Hepatocyte (in vitro differentiated cells): ENCODE results near the gene P2RY14. TPM values are rescaled to one million over a fixed set of nuclear protein-coding genes. Genes with fewer than 3 reads are reported as not detected.
A peak's percentile ranks its signal among the peaks of the same experiment; 100 is the strongest.

Source experiments
- DNase-seq: peaks from one replicate; pipeline ENCODE4 v3.0.0-alpha.2; 2016; ENCODE audit warnings: low spot score
- H2AFZ ChIP-seq: fragments of 200-600 bp; sonication (generic); 2 replicates; pipeline ENCODE4 v1.6.0; 2016; ENCODE audit warnings: antibody characterized with exemption, mild to moderate bottlenecking
- H3K27ac ChIP-seq: fragments of 200-600 bp; sonication (generic); 2 replicates; pipeline ENCODE4 v1.5.1; 2016; ENCODE audit warnings: mild to moderate bottlenecking
- H3K27me3 ChIP-seq: fragments of 200-600 bp; sonication (generic); 2 replicates; pipeline ENCODE4 v1.6.1; 2016
- H3K36me3 ChIP-seq: fragments of 200-600 bp; sonication (generic); replicated peaks from 2 replicates; pipeline ENCODE4 v1.5.1; 2016; ENCODE audit warnings: low read depth; ENCODE audit not compliant: insufficient read depth
- H3K4me1 ChIP-seq: fragments of 200-600 bp; sonication (generic); 2 replicates; pipeline ENCODE4 v1.5.1; 2016; ENCODE audit warnings: mild to moderate bottlenecking, moderate library complexity; ENCODE audit not compliant: insufficient read depth
- H3K4me2 ChIP-seq: fragments of 200-600 bp; sonication (generic); 2 replicates; pipeline ENCODE4 v1.6.0; 2016
- H3K4me3 ChIP-seq: fragments of 200-600 bp; sonication (generic); 2 replicates; pipeline ENCODE4 v1.5.1; 2016; ENCODE audit warnings: mild to moderate bottlenecking
- H3K79me2 ChIP-seq: fragments of 200-600 bp; sonication (generic); 2 replicates; pipeline ENCODE4 v1.6.0; 2017; ENCODE audit warnings: mild to moderate bottlenecking
- H3K9me2 ChIP-seq: fragments of 200-600 bp; sonication (generic); replicated peaks from 2 replicates; pipeline ENCODE4 v1.6.0; 2017; ENCODE audit warnings: mild to moderate bottlenecking; ENCODE audit not compliant: insufficient read depth
- H3K9me3 ChIP-seq: fragments of 200-600 bp; sonication (generic); 2 replicates; pipeline ENCODE4 v1.5.1; 2016; ENCODE audit warnings: low read depth, mild to moderate bottlenecking
- H4K20me1 ChIP-seq: fragments of 200-600 bp; sonication (generic); 2 replicates; pipeline ENCODE4 v1.6.0; 2016; ENCODE audit warnings: mild to moderate bottlenecking; ENCODE audit not compliant: insufficient read depth, poor library complexity, severe bottlenecking
- EZH2 ChIP-seq: fragments of 200-600 bp; sonication (generic); IDR thresholded peaks from 2 replicates; pipeline ENCODE4 v1.6.1; 2016; ENCODE audit warnings: antibody characterized with exemption, mild to moderate bottlenecking, borderline replicate concordance
- EZH2phosphoT487 ChIP-seq: fragments of 200-600 bp; sonication (generic); IDR thresholded peaks from one replicate; pipeline ENCODE4 v1.6.1; 2018; ENCODE audit warnings: antibody characterized with exemption, mild to moderate bottlenecking, low read depth, moderate library complexity; ENCODE audit not compliant: unreplicated experiment, severe bottlenecking
- WGBS: methylation state at CpG from one replicate; pipeline ENCODE4 v1.1.6; 2016; ENCODE audit warnings: low lambda C conversion rate; ENCODE audit errors: missing lambda C conversion rate; 5-methylcytosine and 5-hydroxymethylcytosine counted together
- polyA plus RNA-seq: library from polyadenylated mRNA; unstranded; fragments of >200 nt; fragmentation: Nextera tagmentation; extraction: Ambion mirVana; gene quantifications from 2 replicates; pipeline ENCODE4 v1.2.1, GENCODE V29; 2016
- total RNA-seq: library from RNA; depleted of rRNA; stranded (reverse); fragments of >200 nt; gene quantifications from 2 replicates; pipeline ENCODE4 v1.2.3, GENCODE V29; 2014
- TF ChIP-seq, protein P1 (sequence below): fragments of 200-600 bp; sonication (generic); IDR thresholded peaks from 2 replicates; pipeline ENCODE4 v1.5.1; 2016; ENCODE audit warnings: antibody characterized with exemption, mild to moderate bottlenecking; ENCODE audit not compliant: poor library complexity

Gene P2RY14
- total and polyA plus RNA-seq, 2 experiments from 2014 or later, result 0.11 TPM; not detected in 1

DNA sequence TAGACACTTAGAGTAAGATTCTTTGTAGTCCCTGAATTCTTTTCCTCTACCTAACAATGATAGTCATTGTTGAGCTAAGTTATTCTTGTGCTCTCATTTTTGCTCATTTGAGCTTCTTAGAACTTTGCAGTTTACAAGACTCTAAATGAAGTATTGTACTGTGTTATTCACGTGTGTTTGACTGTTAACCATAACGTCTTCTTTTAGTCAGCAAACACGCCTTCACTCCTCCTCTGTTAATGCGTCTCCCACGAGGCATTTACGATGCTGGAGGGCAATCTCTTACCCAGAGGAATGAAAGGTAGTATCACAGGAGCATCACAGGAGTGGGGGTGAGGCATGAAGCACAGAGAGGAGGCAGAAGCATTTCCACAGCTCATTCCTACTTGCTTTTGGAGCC, 14.8 kb upstream of the P2RY14 start:
- H3K9me2 ChIP-seq, result no peaks in the 10 kb centered on the region
- H3K79me2 ChIP-seq, result no peaks in the 10 kb centered on the region
- no peaks in the 10 kb centered on the region for H3K27me3 ChIP-seq
- H4K20me1 ChIP-seq, result no peaks in the 10 kb centered on the region
- H3K9me3 ChIP-seq, result no peaks in the 10 kb centered on the region
- no peak for TF ChIP-seq EZH2
- TF ChIP-seq, protein P1, sequence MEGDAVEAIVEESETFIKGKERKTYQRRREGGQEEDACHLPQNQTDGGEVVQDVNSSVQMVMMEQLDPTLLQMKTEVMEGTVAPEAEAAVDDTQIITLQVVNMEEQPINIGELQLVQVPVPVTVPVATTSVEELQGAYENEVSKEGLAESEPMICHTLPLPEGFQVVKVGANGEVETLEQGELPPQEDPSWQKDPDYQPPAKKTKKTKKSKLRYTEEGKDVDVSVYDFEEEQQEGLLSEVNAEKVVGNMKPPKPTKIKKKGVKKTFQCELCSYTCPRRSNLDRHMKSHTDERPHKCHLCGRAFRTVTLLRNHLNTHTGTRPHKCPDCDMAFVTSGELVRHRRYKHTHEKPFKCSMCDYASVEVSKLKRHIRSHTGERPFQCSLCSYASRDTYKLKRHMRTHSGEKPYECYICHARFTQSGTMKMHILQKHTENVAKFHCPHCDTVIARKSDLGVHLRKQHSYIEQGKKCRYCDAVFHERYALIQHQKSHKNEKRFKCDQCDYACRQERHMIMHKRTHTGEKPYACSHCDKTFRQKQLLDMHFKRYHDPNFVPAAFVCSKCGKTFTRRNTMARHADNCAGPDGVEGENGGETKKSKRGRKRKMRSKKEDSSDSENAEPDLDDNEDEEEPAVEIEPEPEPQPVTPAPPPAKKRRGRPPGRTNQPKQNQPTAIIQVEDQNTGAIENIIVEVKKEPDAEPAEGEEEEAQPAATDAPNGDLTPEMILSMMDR, result no peak
- TF ChIP-seq EZH2phosphoT487, result no peak
- WGBS, result 47% methylated on average over 6 of the region's 6 CpGs
- no peaks in the 10 kb centered on the region for H3K36me3 ChIP-seq
- H3K4me2 ChIP-seq, result no peak overlapping the region
- no peak for DNase-seq
- no peak overlapping the region for H2AFZ ChIP-seq
- no peaks in the 10 kb centered on the region for H3K4me1 ChIP-seq
- H3K4me3 ChIP-seq, result no peak overlapping the region
- H3K27ac ChIP-seq, result no peak overlapping the region

DNA sequence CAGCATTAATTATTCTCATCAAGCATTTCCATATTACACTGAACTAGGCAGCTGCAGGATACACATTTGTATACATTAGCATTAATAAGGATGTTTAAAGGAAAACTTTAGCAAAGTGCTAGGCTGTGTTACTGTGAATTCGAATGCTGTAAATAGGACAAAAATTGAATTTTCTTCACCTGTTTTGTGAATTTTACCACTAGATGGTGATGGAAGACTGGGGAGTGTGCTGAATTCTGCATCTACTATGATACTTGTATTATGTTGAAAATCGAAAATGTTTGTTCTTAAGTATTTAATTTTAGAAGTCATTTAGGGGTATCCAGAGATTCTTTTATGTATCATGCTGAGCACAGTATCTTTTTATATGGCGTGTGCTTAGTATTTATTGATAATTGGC, 12.3 kb upstream of the P2RY14 start:
- Histone ChIP-seq H3K4me1 (no peaks in the 10 kb centered on the region), H3K79me2 (no peaks in the 10 kb centered on the region), H3K9me3 (no peaks in the 10 kb centered on the region), H3K9me2 (no peaks in the 10 kb centered on the region), H3K27me3 (no peaks in the 10 kb centered on the region), H2AFZ (no peak overlapping the region), H4K20me1 (no peaks in the 10 kb centered on the region), H3K36me3 (no peaks in the 10 kb centered on the region), H3K27ac (no peak overlapping the region), H3K4me3 (no peak overlapping the region), H3K4me2 (no peak overlapping the region)
- TF ChIP-seq, protein P1, result peak; percentile 62
- no peak for TF ChIP-seq EZH2
- TF ChIP-seq EZH2phosphoT487, result no peak
- 54% methylated on average over 3 of the region's 3 CpGs for WGBS
- DNase-seq, result no peak

DNA sequence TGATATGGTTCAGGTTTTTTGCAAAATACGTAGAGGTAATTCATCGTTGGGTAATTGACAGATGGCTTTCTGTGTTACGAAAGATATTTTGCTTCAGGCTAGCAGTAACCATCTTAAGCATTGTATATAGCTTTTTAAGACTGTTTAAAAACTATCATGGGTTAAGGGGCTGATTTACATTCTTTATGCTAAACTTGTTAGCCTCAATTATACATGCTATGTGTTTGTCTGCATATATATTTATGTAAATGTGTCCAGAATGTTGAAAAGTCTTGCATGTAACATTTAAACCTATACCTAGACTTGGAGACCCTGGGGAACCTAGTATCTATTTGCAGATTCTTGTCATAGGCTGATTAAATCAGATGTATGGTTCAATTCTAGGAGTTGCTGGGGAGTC, 11.1 kb upstream of the P2RY14 start:
- DNase-seq, result no peak
- Histone ChIP-seq H3K27ac (no peak overlapping the region), H4K20me1 (no peaks in the 10 kb centered on the region), H3K36me3 (no peaks in the 10 kb centered on the region), H3K4me3 (no peak overlapping the region), H3K9me3 (no peaks in the 10 kb centered on the region), H3K27me3 (no peaks in the 10 kb centered on the region), H2AFZ (no peak overlapping the region), H3K79me2 (no peaks in the 10 kb centered on the region), H3K4me2 (no peak overlapping the region), H3K4me1 (no peaks in the 10 kb centered on the region), H3K9me2 (no peaks in the 10 kb centered on the region)
- 28% methylated on average over 3 of the region's 3 CpGs for WGBS
- TF ChIP-seq EZH2, result no peak
- no peak for TF ChIP-seq EZH2phosphoT487
- TF ChIP-seq, protein P1, result no peak

DNA sequence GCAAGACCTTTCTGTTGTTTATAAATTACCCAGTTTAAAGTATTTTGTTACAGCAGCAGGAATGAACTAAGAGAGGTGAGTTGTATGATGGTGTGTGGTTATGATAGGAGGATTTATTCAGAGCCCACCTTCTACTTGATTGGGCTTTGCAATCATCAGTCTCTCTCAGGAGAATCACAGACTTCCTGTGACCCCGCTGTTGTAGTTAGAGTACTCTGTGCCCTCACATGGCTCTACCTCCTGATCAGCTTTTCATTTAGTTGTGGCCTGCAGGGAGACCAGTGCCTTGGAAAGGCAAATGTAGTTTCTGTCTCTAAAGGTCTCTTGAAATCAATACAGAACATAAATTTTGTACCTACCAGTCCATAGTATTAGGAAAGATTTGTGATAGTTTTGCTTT, 7.6 kb upstream of the P2RY14 start:
- Histone ChIP-seq H3K4me2 (no peak overlapping the region), H3K27ac (no peak overlapping the region), H3K9me3 (no peaks in the 10 kb centered on the region), H3K36me3 (no peaks in the 10 kb centered on the region), H3K27me3 (no peaks in the 10 kb centered on the region), H3K4me1 (no peaks in the 10 kb centered on the region), H4K20me1 (no peaks in the 10 kb centered on the region), H3K79me2 (no peaks in the 10 kb centered on the region), H3K4me3 (no peak overlapping the region), H2AFZ (no peak overlapping the region), H3K9me2 (no peaks in the 10 kb centered on the region)
- WGBS, result 81% methylated on average over 1 of the region's 1 CpG
- no peak for DNase-seq
- TF ChIP-seq, protein P1, result no peak
- TF ChIP-seq EZH2 (no peak), EZH2phosphoT487 (no peak)
